ENCODE measurements around the gene CTF1.
A peak's percentile ranks its signal among the peaks of the same experiment; 100 is the strongest.
"Not testable (repeated sequence)": the region's sequence is repeated elsewhere in the genome, so short reads cannot be mapped to it uniquely, and the experiment has no call there.

CTF1 gene

DNA sequence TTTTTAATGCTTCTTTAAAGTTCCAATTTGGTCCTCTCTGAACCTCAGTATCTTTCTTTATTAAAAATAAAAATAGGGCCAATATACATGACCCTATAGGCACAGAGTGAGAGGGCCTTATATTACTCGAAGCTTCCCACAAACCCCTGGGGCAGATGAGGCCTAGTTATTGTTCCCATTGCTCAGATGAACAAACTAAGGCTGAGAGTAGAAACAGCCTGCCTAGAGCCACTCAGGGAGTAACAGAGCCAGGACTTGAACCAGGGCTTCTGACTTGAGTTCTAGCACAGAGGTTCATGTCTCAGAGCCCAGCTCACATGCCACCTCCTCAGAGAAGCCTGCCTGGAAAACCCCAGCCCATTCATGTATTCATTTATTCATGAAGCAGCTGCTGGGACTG lies 10.3 kb upstream of the CTF1 start:
- DNase-seq: no peak
- intact Hi-C loops (cut with DNase I): no loop called here

DNA sequence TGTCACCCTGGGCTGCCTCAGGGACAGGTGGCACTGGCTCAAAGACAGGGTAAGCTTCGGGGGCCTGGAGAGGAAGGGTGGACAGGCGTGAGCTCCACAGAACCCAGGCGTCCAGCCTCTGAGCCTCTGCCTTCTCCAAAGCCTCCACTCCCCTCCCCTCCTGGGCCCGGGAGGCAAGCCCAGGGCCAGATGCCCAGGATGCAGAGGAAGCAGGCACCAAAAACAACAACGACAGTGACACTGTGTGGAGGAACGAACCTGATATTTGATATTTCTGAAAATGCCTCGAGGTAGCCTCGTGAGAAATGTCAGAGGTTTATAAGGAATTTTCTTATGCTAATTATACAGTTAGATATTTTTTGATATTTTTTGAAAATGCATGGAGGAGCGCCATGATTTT lies 8.5 kb upstream of the CTF1 start:
- no peak for DNase-seq
- intact Hi-C loops (cut with DNase I): no loop called here

DNA sequence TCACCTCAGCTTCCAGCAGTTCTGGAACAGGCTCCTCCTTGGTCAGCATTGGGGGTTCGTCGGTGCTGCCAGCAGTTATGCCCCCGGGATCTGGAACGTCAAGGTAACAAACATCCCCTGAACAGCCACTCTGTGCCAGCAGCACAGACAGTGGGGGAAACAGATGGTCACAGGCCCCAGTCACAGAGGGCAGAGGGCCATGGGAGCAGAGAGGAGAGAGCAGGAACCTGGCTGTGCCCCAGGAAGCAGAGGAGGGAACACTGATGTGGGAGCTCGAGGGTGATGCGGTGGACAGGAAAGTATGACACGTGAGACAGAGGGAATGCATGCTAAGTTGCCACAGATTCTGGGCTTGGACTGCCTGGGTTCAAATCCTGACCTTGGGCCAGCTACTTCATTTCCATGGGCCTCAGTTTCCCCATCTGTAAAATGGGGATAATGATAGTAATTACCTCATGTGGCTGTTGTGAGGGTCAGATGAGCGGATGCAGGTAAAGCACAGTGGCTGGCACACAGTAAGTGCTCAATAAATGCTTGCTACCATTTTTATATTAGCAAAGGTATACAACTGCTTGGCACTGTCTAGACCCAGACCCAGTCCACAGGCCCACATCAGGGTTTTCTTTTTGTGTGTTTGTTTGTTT lies 7.4 kb upstream of the CTF1 start:
- intact Hi-C loops (cut with DNase I): no loop called here
- DNase-seq: peak in 1 of 10 donors; percentile 21

DNA sequence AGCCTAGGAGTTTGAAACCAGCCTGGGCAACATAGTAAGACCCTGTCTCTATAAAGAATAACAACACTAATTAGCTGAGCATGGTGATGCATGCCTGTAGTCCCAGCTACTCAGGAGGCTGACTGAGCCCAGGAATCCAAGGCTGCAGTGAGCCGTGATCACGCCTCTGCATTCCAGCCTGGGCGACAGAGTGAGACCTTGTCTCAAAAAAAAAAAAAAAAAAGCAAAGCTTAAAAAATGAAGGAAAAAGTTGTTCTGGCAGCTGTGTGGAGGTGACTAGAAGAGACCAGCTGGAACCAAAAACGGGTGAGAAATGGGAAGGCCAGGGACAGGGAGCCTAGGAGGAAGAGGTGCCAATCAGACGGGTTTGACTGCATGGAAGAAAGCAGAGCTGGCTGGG lies 6.7 kb upstream of the CTF1 start:
- peak in 1 of 10 donors; percentile 78 for DNase-seq
- intact Hi-C loops (cut with DNase I): no loop called here

DNA sequence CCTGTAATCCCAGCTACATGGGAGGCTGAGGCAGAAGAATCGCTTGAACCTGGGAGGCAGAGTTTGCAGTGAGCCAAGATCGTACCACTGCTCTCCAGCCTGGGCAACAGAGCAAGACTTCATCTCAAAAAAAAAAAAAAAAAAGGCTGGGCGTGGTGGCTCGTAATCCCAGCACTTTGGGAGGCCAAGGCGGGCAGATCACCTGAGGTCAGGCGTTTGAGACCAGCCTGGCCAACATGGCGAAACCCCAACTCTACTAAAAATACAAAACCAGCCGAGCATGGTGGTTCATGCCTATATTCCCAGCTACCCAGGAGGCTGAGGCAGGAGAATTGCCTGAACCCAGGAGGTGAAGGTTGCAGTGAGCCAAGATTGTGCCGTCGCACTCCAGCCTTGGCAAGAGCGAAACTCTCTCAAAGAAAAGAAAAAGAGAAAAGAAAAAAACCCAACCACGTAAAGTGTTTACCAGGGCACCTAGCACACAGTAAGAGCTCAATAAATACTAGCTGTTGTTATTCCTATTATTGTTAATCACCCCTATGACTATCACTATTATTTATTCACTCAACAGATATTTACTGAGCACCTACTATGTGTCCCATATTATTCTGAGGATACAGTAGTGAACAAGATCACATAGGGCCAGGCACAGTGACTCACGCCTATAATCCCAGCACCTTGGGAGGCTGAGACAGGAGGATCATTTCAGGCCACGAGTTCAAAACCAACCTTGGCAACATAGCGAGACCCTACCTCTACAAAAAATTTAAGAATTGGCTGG lies 5.2 kb upstream of the CTF1 start:
- intact Hi-C loops (cut with DNase I): not testable (repeated sequence)
- peak in 1 of 10 donors; percentile 15 for DNase-seq

DNA sequence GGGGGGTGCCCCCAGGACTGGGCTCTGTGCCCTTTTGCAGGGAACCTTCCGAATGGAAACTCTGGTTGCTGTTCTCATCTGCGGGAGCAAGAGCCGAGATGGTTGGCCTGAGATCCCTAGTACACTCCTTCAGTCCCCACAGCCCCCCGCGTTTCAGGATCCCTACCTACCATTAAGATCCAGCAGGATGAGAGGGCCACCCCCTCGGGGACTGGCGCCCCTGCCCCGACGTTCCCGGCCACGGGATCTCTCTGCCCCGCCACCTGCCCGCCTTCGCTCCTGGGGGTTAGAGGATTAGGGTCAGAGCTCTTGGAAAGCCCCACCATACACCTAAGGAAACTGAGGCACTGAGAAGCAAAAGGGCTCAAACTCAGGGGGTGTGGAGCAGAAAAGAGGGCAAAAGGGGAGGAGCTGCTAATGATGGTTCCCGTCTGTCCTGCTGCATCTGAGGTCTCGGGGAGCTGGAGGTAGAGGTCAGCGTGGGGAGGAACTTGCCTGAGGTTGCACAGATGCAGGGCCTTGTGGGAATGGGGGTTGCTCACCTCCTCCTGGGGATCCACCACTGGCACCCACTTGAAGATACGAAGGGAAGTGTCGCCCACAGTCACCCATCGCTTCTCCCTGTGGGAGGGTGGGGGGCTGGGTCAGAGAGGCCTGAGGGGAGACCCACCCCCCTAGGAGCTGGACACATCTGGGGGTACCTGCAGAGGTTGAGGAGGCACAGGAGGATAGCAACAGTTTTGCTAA lies 3.6 kb upstream of the CTF1 start:
- DNase-seq: peak in 1 of 10 donors; percentile 31
- intact Hi-C loops (cut with DNase I): no loop called here

DNA sequence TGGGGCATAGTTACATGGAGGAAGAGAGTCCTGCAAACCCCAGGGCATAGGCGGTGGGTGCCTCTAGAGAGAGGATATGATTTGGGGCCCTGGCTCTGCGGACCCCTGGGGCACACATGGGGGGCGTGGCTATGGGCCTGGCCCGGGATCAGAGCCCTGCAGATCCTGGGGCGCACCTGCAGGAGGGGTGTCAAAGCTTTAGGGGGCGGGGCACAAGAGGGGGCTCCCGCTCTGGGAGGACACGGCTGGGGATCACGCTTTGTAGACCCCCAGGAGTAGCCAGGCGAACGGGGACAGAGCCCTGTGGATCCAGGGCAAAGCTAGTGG lies 3.0 kb upstream of the CTF1 start:
- intact Hi-C loops (cut with DNase I): no loop called here
- DNase-seq: no peak

DNA sequence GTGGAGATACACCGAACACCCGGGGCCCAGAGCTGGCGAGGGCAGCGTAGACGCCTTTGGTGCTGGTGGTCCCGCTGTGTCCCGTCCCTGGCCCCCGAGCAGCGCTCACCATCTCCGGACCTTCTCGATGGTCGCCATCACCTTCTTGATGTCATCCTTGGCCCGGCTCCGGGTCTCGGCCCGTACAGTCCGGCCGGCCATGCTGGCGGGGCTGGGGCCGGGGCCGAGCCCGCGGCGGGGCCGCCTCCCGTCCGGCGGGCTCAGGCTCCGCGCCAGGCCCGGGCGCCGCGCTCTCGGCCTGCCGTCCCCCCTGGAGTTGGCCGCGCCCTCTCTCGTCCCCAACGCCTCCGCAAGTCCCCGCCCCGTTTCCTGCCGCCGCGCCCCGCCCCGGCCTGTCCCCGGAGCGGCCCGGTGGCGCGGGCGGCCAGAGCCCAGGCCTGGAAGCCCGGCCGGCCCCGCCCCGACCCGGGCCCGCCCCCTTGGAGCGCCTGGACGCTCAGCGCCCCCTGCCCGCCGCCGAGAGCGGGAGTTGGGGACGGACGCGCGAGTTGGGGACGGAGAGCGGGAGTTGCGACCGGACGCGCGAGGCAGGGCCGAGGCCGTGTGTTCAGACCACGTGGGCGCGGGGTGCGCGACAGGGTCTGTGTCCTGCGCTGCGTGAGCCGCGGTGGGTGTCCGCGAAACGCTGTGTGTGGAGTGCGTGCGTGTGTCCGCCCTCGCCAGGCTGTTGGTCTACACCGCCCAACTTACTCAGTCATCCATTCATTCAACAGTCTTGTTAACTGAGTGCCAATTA lies 2.5 kb upstream of the CTF1 start, which contains the start of gene BCL7C:
Gene BCL7C, minus strand, starts transcription at position 334 of the 796 bp plus-strand sequence. Its CDS starts 133 bp downstream, at position 201.
- intact Hi-C loops (cut with DNase I): loop anchor here (2.0 kb wide), 1 partner anchor 29 kb away; the partner anchor contains the start of gene FBXL19

DNA sequence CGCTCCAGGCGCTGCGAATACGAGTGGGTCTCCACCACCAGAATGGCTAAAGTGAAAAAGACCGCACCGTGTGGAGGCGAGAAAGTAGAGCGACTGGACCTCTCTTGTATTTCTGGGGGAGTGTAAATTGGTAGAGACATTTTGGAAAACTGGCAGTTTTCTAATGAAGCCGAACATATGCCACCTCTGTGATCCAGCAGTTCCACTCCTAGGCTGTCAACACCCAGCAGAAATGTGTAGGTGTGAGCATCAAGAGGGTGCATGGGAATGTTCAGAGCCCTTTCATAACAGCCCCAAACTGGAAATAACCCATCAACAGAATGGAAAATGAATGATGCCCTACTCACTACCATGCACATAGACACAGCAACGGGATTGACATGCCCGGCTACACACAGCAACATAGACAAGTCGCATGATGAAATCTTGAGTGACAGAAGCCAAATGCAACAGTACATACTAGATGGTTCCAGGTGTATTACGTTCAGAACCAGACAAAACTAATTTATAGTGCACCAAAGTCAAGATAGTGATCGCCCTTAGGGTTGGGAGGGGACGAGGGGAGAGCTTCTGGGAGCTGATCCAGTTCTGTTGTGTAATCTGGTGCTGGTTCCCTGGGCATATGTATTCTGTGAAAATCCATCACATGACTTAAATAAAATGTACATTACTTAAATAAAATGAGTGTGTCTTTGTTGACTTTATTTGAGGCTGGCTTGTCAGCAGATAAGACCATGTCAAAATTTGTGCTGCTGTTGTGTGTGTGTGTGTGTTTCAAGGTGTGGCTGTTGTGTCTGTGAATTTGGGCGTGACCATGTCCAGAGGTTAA lies 1.7 kb upstream of the CTF1 start:
- peak in 2 of 10 donors; percentile 28 to 61 for DNase-seq
- intact Hi-C loops (cut with DNase I): loop anchor here (2.0 kb wide), 1 partner anchor 28 kb away; the partner anchor contains the start of gene FBXL19

More for the DNA sequence above, 2.5 kb upstream of the CTF1 start, which contains the start of gene BCL7C:
- DNase-seq: peak; percentile 71 to 97 (median 80)

DNA sequence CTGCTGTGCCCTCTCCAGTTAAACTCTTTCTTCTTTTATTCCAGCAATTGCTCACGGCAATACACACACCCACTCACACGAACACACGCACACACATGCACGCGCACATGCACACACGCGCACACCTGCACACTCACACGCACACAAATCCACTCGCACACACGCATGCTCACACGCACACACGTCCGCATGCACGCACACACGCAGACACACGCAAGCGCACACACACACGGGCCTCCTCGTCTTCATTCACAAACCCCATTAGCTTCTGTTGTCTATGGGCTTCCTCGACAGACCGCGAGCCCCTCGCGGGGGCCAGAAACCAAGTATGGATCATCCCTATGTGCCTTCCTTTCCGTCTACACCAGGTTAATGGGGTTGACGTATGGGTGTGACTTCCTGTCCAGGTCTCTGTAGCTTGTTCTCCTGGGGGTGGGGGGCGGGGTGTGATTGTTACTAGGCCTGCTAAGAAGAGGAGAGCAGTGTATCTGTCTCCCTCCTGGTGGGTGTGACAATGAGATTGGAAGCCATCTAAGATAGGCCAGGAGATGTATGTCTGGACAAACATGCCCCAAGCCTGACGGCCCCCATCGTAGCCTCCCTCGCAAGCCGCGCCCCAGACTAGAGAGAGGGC lies 670 bp upstream of the CTF1 start:
- intact Hi-C loops (cut with DNase I): loop anchor here (2.0 kb wide), 1 partner anchor 27 kb away; the partner anchor contains the start of gene FBXL19
- peak in 1 of 10 donors; percentile 33 for DNase-seq

DNA sequence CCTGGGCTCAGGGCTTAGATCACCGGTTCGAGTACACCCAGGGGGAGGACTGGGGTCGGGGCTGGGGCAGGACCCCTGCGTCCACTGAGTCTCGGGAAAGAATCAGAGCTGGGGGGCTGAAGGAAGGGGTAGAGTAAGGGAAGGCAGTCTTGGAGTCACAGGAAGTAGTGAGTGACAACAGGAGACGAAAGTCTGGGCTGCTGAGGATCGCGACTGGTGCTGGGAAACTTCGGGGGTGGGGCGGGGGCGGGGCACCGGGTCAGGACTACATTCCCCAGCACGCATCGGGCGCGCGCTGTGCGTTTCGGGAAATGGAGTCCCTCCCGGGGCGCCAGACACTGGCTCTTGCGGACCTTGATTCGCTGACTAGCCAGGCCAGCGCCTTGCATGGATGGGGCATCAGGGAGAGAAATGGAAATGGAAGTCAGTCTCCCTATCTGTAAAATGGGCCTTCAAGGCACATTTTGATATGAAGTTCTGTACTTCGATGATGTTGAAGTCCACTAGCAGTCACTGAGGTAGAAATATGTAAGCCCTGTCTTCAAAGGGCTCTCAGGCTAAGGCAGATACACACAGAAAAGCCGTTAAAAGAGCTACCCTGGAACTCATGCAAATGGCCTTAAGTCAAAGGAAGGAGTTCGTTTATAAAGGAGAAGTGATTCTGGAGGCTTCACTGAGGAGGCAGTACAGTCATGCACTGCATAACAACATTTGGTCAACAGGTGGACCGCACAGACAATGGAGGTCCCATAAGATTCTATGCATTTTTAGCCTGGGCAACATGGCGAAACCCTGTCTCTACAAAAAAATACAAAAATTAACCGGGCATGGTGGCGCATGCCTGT lies 697 bp downstream of the CTF1 start:
- intact Hi-C loops (cut with DNase I): no loop called here
- DNase-seq: peak; percentile 84 to 98 (median 90)

DNA sequence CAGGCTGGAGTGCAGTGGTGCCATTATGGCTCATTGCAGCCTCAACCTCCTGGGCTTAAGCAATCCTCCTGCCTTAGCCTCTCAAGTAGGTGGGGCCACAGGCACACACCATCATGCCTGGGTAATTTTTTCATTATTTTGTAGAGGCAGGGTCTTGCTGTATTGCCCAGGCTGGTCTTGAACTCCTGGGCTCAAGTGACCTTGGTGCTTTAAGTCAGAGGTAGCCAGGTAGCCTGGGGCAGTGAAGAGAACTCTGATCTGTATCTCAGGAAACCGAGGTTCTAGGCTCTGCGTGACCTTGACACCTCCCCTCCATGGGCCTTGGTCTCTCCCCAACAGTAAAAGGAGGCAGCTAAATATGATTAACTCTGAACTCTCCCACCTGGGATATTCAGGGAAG lies 3.4 kb downstream of the CTF1 start:
- intact Hi-C loops (cut with DNase I): loop anchor here (10.0 kb wide), 1 partner anchor 55 kb away; no protein-coding TSS in a partner anchor
- DNase-seq: no peak

DNA sequence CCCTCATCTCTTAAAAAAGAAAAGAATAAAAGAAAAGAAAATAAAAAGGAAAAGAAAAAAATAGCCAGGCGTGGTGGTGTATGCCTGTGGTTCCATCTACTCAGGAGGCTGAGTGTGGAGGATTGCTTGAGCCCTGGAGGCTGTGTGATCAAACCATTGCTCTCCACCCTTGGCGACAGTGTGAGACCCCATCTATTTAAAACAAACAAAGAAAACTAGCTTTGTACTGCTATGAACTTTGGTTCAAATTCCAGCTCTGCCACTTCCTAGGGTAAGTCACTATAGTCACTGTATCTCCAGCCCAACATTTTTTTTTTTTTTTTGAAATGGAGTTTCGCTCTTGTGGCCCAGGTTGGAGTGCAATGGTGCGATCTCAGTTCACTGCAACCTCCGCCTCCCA lies 4.2 kb downstream of the CTF1 start:
- DNase-seq: no peak
- intact Hi-C loops (cut with DNase I): loop anchor here (10.0 kb wide), 1 partner anchor 56 kb away; no protein-coding TSS in a partner anchor

DNA sequence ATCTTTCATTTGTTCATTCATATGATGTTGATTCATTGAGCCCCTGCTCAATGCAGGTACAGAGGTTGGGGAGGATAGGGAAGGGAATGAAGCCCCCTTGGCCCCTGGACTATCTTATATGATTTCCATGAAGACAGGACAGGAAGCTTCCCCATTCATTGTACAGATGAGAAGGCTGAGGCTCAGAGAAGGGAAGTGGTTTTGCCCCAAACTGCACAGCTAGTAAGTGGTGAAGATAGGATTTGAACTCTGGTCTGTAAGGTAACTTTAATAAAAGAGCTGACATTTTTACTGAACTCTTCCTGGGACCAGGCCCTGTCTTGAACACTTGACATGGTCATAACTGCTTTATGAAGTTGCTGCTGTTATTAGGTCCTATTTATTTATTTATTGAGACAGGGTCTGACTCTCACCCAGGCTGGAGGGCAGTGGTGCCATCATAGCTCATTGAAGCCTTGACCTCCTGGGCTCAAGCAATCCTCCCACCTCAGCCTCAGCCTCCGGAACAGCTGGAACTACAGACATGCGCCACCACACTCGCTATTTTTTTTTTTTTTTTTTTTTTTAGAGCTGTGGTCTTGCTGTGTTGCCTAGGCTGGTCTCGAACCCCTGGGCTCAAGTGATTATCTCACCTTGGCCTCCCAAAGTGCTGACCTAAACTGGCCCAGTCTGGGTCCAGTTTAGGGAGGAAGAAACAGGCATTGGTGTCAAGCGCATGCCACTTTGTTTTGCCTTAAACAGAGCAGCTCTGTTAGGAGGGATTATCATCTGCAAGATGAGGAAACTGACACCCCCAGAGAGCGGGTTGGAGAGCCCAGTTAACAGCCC lies 5.0 kb downstream of the CTF1 start:
- intact Hi-C loops (cut with DNase I): loop anchor here (2.0 to 10.0 kb wide), 2 partner anchors 19 to 57 kb away; no protein-coding TSS in a partner anchor
- DNase-seq: no peak

DNA sequence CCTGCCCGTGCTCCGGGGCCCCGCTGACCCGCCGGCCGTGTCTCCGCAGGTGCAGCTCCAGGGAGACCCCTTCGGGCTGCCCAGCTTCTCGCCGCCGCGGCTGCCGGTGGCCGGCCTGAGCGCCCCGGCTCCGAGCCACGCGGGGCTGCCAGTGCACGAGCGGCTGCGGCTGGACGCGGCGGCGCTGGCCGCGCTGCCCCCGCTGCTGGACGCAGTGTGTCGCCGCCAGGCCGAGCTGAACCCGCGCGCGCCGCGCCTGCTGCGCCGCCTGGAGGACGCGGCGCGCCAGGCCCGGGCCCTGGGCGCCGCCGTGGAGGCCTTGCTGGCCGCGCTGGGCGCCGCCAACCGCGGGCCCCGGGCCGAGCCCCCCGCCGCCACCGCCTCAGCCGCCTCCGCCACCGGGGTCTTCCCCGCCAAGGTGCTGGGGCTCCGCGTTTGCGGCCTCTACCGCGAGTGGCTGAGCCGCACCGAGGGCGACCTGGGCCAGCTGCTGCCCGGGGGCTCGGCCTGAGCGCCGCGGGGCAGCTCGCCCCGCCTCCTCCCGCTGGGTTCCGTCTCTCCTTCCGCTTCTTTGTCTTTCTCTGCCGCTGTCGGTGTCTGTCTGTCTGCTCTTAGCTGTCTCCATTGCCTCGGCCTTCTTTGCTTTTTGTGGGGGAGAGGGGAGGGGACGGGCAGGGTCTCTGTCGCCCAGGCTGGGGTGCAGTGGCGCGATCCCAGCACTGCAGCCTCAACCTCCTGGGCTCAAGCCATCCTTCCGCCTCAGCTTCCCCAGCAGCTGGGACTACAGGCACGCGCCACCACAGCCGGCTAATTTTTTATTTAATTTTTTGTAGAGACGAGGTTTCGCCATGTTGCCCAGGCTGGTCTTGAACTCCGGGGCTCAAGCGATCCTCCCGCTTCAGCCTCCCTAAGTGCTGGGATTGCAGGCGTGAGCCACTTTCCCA lies 5.9 kb downstream of the CTF1 start:
- DNase-seq: peak in 9 of 10 donors; percentile 37 to 94 (median 61)
- intact Hi-C loops (cut with DNase I): loop anchor here (2.0 to 10.0 kb wide), 2 partner anchors 18 to 58 kb away; no protein-coding TSS in a partner anchor

DNA sequence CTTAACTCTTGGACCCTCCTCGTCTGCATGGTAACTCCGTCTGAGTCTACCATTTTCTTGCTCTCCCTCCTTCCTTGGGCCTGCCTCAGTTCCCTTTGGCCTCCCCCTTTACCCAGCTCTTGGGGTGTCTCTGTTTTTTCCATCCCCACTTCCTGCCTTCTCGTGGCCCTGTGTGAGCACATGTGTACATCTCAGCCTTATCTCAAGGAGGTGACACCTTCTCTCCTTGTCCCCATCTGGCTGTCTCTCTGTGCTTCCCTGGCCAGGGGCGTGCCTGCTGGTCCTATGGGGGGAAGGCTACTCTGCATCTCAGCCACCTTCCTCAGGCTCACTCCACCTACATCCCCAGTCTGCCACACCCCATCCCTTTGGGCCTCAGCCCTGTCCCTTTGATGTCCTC lies 6.6 kb downstream of the CTF1 start:
- intact Hi-C loops (cut with DNase I): loop anchor here (2.0 to 10.0 kb wide), 2 partner anchors 18 to 58 kb away; no protein-coding TSS in a partner anchor
- DNase-seq: no peak
